Ovary (tissue), 3 donors: Measurements from ENCODE around the gene VAX1.

Source experiments
- EP300 ChIP-seq: sonication (generic); formaldehyde crosslinking; IDR thresholded peaks from one replicate; pipeline ENCODE4 v1.6.1; 2017; ENCODE audit warnings: antibody characterized with exemption
- POLR2A ChIP-seq: fragments of 450-650 bp; IDR thresholded peaks from one replicate; pipeline ENCODE4 v1.6.1; 2017; ENCODE audit warnings: antibody characterized with exemption, mild to moderate bottlenecking, moderate library complexity
- TF ChIP-seq, protein P1 (sequence below), 3 donors: fragments of 450-650 bp in 2 of 3; fragments of 200-600 bp in 1 of 3; IDR thresholded peaks; one replicate each; pipeline versions ENCODE4 v1.5.1 to v1.8.0; 2016 to 2022; ENCODE audit warnings: antibody characterized with exemption in 3 of 3, mild to moderate bottlenecking in 1 of 3
- donor health status: DM: no; HTN: no; CAD: no.

DNA sequence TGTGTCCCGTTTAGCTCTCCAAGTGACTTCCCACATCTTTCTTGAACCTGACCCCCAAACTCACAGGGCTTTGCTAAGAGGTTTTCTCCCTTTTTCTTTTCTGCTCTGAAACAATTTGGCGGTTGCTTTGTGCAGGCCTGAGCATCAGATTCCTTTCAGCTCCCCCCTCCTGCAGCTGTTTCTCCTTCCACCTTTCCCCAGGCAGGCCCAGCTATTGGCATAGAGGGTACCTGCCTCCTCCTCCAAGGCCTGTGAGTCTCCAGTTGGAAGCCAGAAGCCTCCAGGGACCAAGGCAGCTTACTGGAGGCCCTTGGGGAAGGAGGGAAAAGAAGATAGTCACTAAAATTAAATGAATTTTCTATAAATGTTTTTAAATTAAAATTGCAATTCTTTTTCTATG is 7.7 kb downstream of the VAX1 start:
- TF ChIP-seq, protein P1, sequence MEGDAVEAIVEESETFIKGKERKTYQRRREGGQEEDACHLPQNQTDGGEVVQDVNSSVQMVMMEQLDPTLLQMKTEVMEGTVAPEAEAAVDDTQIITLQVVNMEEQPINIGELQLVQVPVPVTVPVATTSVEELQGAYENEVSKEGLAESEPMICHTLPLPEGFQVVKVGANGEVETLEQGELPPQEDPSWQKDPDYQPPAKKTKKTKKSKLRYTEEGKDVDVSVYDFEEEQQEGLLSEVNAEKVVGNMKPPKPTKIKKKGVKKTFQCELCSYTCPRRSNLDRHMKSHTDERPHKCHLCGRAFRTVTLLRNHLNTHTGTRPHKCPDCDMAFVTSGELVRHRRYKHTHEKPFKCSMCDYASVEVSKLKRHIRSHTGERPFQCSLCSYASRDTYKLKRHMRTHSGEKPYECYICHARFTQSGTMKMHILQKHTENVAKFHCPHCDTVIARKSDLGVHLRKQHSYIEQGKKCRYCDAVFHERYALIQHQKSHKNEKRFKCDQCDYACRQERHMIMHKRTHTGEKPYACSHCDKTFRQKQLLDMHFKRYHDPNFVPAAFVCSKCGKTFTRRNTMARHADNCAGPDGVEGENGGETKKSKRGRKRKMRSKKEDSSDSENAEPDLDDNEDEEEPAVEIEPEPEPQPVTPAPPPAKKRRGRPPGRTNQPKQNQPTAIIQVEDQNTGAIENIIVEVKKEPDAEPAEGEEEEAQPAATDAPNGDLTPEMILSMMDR (IDR thresholded peaks at IDR 0.05), result no peak
- TF ChIP-seq POLR2A (no peak), EP300 (no peak)
